HG03342 (cell line): ENCODE results near the gene PITPNM3.

ENCODE experiments used
- ATAC-seq: cut with Tn5 transposase; IDR thresholded peaks from one replicate; pipeline ENCODE4 v1.9.1; 2021; ENCODE audit warnings: mild to moderate bottlenecking, moderate library complexity; ENCODE audit not compliant: unreplicated experiment

The PITPNM3 gene

GRCh38 chr17:6422654-6423241 lies 133.6 kb downstream of the PITPNM3 start:
- ATAC-seq: no peak

DNA sequence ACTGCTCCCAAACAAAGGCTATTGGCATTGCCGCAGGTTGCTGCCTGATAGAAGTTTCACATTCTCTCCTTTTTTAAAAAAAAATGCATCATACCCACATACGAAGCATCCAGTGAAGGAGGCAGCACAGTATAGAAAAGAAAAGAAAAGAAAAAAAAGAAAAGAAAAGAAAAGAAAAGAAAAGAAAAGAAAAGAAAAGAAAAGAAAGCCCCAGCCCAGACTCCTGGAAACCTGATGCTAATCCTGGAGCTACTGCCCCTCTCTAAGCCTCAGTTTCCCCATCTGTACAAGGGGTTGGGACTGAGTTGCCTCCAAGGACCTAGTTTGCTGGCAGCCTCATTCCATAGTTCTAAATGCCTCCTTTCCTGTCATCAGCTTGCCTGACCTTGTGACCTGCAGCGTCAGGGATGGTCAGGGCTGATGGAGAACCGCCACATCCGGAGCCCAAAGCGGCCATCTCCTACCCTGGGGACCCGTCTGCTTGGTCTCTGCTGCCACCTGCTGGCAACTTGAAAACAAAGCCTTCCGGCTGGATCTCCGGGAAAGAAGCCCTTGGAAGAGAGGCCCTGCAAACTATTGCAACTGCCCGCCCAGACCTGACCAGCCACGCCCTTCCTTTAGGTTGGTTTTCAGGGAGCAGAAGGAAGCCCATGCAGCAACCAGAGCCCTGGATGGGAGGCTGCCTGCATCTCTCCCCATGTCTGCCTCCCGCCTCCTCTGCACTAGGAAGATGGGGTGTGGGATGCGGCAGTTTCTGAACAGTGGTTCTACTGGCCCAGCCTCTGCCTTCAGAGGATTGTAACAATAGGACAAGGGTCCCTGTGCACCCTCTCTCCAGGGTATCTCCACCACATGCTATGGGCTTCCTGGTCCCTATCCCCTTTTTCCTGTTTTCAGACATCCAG lies 134.4 kb downstream of the PITPNM3 start:
- ATAC-seq: no peak

DNA sequence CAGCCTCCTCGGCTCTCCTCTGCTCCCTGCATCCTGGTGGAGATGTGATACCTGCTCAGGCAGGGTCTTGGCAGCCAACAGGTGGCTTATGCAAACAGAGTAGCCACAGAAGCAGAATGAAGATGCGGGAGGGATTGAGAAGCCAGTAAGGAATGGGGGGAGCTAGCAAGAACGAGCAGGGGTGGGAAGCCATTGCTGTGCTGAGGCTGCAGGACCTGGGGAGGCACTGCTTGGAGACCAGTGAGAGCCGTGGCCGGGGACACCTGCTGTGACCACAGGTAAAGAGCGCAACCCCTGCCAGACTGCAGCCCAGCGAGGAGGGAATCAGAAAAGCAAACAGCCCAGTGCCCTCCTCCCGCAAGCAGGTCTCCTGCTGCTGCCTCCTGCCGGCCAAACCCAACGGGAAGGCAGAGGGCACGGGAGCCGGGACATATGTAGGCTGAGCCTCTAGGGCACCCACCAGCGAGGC lies 136.1 kb downstream of the PITPNM3 start:
- no peak for ATAC-seq

- ATAC-seq: no peak
Observed at GRCh38 chr17:6415616-6416015, 140.7 kb downstream of the PITPNM3 start.

- ATAC-seq: no peak
Observed at GRCh38 chr17:6413065-6413464, 143.3 kb downstream of the PITPNM3 start.

- no peak for ATAC-seq
Observed at GRCh38 chr17:6408735-6409134, 147.6 kb downstream of the PITPNM3 start.

DNA sequence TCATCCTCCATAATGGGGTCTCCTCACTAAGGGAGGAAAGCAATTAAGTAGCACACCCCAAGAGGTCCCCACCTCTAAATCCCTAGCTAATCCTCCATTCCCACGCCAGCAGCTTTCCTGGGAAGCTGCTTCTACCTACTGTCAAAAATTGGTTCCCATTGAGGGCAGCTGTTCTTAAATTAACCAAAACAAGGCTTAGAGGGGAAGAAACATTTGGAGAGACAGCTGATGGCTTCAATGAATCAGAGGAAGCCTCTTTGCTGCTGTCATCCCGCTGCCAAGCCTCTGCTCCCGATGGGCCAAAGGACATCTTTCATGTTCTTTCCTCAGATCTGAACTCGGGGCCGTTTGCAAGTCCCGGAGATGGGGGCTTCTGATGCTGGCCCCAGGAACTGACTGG lies 148.1 kb downstream of the PITPNM3 start:
- ATAC-seq: no peak

- ATAC-seq: no peak
Observed at GRCh38 chr17:6402258-6402657, 154.1 kb downstream of the PITPNM3 start.
